Measurements from ENCODE around the gene ICAM1.
A peak's percentile ranks its signal among the peaks of the same experiment; 100 is the strongest.

ICAM1 gene

DNA sequence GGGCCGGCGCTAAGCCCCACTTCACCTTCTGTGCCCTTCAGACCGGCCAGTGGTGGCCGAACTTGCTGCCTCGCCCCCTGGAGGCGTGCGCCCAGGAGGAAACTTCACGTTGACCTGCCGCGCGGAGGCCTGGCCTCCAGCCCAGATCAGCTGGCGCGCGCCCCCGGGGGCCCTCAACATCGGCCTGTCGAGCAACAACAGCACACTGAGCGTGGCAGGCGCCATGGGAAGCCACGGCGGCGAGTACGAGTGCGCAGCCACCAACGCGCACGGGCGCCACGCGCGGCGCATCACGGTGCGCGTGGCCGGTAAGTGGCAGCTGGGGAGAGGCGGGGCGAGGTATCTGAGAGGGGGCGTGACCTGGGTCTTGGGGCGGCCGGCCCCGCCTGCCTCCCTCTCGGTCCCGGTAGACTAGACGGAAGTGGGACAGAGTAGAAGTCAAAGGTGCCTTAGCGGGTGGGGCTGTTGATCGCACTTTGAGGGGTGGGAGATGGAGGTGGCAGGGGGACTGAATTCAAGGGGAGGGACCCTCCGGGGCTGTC lies 24.5 kb downstream of the ICAM1 start:
- DNase-seq: peak in 1 of 2 donors; percentile 35

DNA sequence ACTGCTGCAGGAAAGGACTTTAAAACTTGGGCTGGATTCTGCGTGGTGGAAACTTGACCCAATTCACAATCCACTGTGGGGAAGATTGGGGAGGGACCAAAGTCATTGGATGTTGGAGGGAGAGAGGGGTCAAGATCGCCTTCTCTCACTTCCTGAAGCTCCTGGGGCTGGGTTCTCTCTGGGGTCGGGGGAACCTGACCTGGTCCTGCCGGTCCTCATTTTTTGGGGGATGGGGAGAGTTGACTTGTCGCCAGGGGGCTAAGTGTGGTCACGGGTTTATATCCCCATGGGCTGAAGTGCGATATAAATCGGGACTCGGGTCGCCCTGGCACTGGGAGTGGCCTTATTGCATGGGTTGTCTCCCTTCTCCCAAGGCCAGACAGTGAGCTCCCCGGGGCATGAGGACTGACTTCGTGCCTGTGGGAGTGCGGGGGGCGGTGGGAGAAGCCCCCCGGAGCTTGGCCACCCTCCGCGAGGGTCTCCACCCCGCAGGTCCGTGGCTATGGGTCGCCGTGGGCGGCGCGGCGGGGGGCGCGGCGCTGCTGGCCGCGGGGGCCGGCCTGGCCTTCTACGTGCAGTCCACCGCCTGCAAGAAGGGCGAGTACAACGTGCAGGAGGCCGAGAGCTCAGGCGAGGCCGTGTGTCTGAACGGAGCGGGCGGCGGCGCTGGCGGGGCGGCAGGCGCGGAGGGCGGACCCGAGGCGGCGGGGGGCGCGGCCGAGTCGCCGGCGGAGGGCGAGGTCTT lies 25.1 kb downstream of the ICAM1 start:
- DNase-seq: no peak

DNA sequence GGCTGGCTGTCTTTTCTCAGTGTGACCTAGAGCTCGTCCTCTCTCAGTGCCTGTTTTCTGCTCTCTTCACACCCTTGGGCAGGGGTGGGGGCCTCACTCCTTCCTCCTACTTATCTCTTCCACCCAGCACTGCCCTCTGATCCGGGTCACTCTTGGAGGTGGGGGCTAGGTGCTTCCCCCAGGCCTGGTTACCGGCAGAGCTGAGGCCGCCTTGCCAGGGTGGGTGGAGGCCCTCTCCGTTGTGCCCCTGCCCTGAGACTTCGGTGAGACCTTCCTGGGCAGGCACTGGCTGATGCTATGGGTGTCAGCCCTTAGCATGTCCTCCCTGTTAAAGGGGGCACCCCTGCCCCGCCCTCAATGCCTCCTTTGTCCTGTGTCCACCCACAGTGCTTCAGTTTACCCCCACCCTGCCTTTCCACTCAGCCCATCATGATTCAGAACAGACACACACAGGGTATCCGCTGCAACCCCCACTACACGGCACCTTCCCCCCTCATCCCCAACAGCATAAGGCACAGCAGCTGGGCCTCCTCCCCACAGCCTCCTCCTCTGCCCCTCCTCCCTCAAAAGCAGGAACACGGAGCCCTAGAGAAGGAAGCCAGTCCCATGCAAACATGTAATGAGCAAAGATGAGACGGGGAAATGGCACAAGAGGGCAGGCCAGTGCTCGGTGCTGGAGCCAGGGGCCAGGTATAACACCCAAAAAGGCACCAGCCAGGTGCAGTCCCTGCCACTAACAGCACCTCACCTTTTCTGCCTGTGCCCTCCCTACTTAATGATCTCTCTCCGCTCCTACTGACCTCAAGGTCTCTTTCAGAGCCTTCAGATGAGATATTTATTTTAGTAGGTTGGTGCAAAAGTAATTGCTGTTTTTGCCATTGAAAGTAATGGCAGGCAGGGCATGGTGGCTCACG lies 28.9 kb downstream of the ICAM1 start:
- no peak for DNase-seq

DNA sequence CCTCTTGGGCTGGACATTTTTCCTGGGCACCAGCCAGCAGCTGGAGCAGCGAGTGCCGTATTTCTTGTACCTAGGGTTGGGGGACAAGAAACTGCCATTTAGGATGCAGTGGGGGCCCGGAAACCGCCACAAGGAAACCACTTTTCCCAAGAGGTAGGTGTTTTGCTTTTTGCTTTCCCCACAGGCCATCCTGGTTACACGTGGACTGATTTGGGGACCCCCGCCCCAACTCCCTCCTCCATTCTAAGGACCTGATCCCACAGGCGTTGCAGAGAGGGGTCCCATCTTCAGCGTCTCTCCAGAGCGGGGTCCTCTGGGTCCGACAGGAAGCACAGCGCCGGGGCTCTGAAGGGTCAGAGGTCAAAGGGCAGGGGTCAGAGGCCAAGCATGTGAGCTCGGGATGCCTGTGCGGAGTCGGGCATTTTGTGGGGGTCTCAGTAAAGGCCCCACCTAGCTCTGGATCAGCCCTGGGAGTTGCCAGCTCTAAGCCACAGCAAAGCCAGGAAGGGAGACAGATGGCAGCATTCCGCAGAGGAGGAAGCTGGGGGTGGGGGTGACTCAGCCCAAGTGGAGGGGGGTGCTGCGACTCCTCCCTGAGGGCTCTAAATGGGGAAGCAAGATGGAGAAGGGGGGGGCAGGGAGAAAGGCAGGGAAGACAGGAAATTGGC lies 34.4 kb downstream of the ICAM1 start:
- DNase-seq: no peak

DNA sequence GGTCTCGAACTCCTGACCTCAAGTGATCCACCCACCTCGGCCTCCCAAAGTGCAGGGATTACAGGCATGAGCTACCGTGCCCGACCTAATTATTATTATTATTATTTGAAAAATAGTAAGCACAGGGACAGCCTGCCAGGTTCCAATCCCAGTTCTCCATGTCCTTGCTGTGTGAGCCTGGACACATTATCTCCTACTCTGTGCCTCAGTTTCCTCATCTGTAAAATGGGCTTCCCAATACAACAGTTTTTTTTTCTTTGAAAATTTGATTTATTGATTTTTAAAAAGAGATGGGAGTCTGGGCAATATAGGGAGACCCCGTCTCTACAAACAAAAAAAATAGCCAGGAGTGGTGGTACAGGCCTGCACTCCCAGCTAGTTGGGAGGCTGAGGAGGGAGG lies 35.4 kb downstream of the ICAM1 start:
- no peak for DNase-seq

DNA sequence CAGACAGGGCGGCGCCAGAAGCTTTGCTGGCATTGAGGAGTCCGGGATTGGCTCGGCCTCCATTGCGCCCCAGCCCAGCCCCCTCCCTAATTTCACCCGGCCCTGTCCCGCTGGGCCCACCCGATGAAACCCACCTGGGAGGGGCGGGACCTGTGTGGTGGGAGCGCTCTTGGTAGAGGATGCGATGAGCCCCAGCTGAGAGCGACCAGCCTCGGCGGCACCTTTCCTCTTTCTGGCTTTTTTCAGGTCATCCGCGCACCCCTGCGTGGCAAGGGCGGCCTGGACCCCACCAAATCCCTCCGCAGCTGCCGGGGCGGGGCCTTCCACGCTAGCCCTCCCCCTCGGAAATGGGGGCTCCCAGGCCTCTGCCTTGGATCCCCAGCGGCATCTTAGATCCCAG lies 38.5 kb downstream of the ICAM1 start, which contains the start of gene ZGLP1:
Gene ZGLP1 (minus strand): TSS at position 393 of the 400 bp plus-strand sequence.
- no peak for DNase-seq

DNA sequence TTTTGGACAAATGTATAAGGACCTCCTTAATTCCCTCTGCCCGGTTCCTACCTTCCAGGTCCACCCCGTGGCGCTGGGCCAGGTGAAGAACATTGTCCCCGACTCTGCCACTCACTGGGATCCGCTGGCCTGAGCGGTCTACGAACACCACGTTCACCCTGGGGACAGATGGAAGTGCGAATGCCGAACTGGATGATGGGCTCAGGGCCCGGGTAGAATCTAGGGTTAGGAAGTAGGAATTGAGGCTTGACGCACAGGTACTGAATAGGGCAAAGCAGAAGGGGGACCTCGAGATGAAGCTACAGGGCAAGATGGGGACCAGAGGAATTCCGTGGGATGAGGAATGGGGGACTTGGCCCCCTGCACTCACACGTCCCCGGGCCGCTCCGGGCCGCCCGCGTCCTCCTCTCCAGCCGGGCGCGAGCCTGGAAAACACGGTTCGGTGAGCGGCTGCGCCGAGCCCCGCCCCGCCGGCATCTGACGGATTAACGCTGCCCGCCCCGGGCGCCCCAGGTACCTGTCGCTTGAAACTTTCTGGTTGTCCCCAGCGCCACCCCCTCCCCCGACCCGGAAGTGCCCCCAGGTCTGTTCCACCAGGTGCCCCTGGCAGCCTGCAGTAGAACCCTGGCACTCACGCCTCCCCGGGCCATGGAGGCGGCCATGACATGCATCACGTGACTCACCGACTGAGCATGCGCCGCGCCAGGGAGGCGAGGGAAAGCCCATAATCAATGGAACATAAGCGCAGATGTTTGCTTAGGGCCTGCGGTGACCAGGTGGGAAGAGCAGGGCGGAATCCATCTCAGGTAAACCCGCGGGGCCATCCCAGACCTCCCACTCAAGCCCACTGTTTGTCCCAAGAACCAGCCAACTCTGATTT lies 44.7 kb downstream of the ICAM1 start, which contains the start of gene FDX2:
Gene FDX2 (minus strand): TSS at position 681 of the 880 bp plus-strand sequence. CDS start 19 bp downstream, at position 662.
- DNase-seq: peak; percentile 91 to 95

DNA sequence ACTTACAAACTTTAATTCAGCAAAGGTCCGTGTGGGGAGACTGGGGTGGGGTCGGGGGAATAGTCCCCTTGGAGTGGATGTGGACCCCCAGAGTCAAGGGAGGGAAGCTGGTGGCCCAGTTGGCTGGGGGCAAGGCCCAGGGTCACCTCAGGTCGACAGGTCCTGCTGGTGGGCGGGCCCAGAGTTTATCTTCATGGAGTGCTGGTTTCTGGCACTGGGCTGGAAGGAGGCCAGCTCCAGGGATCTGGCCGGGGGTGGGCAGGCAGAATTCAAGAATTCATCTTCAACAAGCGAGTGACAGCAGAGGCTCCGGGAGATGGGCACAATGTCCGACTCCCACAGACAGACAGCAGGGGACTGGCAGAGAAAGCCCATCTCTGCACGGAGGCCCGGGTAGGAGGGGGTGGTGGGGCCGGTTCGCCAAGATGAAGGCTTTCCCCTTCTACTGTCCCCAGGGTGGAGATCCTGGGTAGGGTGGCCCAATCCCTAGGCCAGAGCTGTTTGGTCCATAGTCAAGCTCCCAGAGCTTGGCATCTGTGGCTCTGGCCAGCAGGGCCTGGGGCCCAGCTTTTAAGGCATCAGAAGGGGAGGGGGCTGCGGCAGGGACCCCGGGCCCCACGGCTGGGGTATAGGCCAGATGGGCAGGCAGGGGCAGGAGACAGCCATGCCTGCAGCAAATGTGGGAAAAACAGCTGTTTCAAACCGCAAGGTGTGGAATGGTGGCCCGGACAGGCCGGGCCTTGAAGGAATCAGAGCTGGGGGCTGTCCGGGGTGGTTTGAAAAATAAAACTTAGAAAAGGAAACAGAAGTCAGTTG lies 45.5 kb downstream of the ICAM1 start:
- DNase-seq: no peak

DNA sequence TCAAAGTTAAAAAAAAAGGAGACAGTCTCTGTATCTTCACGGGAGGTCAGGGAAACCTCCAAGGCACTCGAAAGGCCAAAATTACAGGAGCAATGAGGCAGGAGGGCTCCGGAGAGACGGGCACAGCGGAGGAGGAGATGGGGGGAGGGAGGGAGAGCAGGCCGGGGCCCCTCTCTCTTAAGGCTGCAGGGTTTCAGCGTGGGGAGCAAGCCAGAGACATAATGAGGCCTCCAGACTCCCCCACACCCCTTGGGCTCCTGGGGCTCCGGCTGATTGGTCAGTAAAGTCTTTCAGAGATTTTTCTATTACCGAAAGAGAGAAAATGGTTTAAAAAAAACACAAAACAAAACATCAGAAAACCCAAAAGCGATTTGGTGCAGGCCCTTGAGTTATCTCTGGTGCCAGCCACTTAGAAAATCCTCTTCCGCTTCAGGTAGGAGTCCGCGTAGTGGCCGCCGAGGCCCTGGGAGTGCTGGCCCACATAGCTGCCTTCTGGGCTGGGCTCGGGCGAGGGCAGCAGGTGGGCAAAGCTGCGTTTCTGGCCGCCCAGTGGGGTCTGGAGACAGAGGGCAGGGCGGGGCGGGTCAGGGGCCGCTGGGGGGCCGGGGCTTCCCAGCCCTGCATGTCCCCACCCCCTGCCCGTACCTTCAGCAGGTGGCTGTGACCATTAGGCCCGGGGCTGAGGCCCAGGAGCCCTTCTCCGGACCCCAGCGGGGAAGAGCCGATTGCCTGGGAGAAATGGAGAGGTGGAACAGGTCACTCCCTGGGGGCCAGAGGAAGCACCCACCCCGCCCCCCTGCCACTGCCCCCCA lies 46.3 kb downstream of the ICAM1 start:
- no peak for DNase-seq

DNA sequence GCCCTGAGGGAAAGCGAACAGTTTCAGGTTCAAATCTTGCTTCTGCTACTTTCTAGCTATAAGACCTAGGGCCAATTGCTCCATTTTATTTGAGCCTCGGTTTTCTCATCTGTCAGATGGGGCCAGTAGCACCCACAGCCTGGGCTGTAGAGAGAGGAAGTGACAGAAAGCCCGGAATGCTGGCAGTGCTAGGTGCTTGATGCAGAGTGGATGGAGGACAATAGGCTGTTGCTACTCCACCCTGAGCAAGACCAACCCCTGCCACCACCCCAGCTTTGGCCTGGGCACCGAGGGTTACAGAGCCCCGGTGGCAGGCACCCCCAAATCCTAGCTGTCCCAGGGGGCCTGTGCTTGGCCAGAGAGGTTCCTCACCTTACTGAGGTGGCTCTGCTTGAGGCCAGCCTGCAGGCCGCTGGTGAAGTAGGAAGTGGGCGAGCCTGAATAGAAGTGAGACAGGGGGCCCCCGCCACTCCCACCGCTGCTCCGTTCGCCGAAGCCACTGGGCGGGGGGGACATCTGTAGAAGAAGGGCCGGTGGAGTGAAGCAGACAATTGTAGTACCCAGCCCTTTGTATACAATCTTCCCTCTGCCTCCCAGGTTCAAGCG lies 47.0 kb downstream of the ICAM1 start:
- DNase-seq: no peak

DNA sequence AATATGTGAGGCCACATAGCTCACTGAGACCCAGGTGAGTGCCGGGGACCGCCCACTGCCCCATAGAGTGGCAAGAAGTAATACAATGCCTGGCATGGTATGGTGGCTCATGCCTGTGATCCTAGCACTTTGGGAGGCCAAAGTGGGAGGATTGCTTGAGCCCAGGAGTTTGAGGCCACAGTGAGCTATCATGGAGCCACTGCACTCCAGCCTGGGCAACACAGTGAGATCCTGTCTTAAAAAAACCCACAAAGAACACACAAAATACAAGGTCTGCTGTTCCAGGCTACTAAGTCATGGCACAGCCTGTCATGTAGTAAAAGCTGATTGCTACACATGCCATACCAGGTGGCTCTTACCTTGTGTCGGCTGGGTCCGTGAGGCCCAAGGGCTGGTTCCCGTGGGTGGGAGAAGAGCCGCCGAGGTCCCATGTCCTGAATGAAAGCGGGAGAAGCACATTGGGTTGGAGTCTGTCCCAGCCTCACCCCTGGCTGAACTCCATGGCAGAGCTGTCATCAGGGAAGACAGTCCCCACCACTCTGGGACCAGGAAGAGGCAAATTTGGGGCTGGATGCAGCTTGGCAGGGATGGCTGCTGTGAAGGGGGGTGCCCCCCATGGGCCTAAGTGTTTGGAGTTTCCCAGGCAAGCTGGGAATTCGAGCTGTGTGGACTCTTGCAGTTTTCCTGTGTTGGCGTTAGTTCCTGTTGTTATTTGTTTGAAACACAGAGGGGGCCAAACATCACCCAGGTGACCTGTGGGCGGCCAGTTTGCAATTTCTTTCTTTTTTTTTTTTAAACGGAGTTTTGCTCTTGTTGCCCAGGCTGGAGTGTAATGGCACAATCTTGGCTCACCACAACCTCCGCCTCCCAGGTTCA lies 48.1 kb downstream of the ICAM1 start:
- DNase-seq: no peak

DNA sequence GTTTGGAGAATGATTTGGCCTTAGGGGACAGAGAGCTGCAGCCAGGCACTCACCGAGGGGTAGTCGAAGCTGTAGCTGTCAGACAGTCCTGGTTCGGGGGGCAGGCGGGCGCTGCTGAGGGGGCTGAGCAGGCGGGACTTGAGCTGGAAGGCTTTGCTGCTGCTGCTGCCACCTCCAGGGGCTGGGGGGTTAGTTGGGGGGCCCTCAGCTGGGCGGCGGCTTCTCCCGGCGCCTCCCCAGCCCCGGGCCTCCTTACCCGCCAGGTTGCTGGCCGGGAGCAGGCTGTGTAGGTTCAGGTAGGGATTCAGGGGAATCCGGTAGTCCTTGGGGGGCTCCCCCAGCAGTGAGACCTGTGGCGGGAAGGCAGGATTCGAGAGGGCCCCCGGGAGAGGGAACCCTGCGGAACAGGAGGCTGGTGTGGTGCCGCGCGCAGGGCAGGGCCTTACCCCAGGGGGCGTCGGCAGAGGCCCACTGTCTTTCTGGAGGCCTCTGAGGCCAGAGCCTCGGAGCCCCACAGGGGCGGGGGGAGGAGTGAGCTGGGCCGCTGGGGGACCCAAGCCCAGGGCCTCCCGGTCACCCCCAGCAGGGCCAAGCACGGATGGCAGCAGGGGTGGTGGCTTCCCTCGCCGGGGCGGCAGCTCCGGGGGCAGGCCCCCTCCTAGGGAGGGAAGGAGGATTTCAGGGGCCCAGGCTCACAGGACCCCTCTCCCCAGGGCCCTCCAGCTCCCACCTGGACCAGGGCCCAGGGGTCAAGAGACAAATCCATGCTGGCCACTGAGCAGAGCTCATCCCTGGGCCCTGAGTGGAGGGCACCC lies 49.9 kb downstream of the ICAM1 start:
- no peak for DNase-seq

DNA sequence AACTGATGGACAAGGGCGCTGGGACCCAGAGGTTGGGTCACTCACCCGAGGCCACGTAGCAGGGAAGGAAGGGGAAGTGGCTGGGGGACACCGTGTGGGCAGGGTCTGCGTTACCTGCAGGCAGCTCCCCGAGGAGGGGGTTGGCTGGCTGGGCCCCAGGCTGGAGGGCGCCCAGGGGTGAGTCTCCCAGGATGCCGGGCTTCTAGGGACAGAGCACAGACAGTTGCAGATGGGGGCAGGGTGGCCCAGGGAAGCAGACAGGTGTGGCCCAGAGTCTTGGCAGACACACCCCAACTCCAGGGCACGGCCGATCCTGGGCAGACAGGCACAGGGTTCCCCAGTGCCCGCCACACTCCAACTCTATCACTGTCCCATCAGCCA lies 50.5 kb downstream of the ICAM1 start:
- DNase-seq: no peak

DNA sequence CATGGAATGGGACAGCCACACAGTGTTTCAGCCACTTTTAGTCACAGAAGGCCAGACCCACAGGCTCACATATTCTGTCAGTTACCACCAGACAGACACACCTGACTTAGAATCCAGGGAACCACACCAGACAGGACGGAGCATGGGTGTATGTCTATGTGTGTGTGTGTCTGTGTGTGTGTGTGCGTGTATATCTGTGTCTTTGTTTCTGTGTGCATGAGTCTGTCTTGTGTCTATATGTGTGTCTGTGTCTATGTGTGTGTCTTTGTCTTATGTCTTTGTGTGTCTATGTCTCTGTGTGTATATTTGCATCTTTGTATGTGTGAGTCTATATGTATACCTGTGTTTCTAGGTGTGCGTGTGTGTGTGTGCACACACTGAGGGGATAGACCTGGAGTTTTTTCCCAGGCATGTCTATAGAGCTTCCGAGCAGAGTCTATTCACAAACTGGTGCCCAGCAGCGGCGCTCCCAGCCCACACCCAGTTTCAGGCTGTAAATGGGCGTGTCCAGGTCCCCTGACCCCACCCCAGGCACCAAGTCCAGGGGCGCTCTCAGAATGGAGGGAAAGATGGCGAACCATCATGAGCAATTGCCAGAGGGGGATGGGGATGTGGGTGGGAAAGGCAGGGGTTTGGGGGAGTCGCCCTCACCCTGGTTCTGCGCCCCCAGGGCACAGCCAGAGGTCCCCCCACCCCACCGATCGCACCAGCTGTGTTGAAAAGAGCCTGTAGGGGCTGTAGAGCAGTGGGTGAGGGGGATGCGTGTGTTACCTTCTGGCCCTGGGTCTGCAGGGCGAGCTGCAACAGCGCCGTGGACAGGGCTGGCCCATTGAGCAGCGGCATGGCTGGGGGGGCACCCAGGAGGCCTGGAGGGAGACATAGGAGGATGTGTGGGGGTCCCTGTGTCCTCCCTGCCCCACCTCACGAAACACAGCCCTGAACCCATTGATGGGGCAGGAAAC lies 51.2 kb downstream of the ICAM1 start:
- DNase-seq: no peak

DNA sequence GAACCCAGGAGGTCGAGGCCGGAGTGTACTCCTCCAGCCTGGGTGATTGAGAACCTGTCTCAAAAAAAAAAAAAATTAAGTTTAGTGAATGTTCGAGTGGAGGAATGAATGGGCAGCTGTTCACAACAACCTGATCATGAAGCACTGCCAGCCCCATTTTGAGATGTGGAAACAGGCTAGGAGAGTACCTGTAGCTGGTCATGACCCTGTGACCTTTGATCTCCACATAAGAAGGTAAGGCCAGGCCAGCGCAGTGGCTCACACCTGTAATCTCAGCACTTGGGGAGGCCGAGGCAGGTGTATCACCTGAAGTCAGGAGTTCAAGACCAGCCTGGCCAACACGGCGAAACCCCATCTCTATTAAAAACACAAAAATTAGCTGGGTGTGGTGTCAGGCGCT lies 54.8 kb downstream of the ICAM1 start:
- no peak for DNase-seq

DNA sequence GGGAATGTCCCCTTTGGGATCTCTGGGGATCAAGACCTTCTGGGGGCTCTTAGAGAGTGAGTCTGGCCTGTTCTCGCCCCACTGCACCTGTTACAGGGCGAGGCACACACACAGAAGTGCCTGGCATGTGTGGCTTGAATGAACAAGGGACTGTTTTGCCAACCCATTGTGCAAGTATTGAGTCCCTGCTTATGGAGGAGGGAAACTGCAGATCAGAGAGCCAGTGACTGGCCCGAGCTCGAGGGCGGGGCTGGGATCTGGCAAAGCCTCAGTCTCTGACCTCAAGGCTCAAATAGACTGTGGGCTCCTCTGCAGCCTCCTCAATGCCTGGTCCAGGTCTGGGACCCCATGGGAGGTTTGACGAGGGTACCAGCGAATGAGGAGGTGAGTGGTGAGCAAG lies 56.9 kb downstream of the ICAM1 start:
- no peak for DNase-seq
